ENCODE data around the gene STAT1. TPM values are rescaled to one million over a fixed set of nuclear protein-coding genes. Genes with fewer than 3 reads are reported as not detected.

STAT1 gene
- polyA plus RNA-seq, 1 donor (not counting 4 experiments of a cell fraction or from before 2014, with no cell fraction given), result 181 TPM

GRCh38 chr2:190959911-190960788 is 53.8 kb downstream of the STAT1 start:
- no peaks in the 10 kb centered on the region for H3K79me2 ChIP-seq (ENCODE audit: control insufficient read depth, insufficient read depth, low read length)
- dilution Hi-C loops (cut with MboI; ENCODE audit: extremely low pct_ligation_motif_present, low sequenced_read_pairs), result no loop called here
- H3K9ac ChIP-seq (ENCODE audit: control insufficient read depth, extremely low read depth, insufficient read depth, low read length), result no peak overlapping the region
- no peaks in the 10 kb centered on the region for H3K9me1 ChIP-seq (ENCODE audit: control insufficient read depth, extremely low read depth, insufficient read depth, low read length)
- FAIRE-seq (no peak), DNase-seq (ENCODE audit: low read depth, low spot score) (no peak)
- no peaks in the 10 kb centered on the region for H3K4me1 ChIP-seq (ENCODE audit: control insufficient read depth, extremely low read depth, insufficient read depth, low read length)
- H3K9me3 ChIP-seq (ENCODE audit: control insufficient read depth, low read depth, low read length), result no peaks in the 10 kb centered on the region
- H3K27ac ChIP-seq (ENCODE audit: control insufficient read depth, insufficient read depth, low read length), result no peak overlapping the region
- H3K27me3 ChIP-seq (ENCODE audit: control insufficient read depth, extremely low read depth, insufficient read depth, low read length), result no peaks in the 10 kb centered on the region
- H3K4me3 ChIP-seq (ENCODE audit: control insufficient read depth in 2 of 3, extremely low read depth in 1 of 3, insufficient read depth in 2 of 3, low read depth in 1 of 3, low read length in 3 of 3), result no peak overlapping the region
- no peak for TF ChIP-seq CTCF (optimal IDR thresholded peaks at IDR 0.05 in 1 of 3, IDR thresholded peaks at IDR 0.05 in 1 of 3, conservative IDR thresholded peaks at IDR 0.05 in 1 of 3; ENCODE audit: extremely low read depth in 1 of 3, insufficient read depth in 2 of 3, low read length in 3 of 3)
- TF ChIP-seq EZH2 (IDR thresholded peaks at IDR 0.05; ENCODE audit: low read length), result no peak
- no peak overlapping the region for H3K4me2 ChIP-seq (ENCODE audit: control insufficient read depth, extremely low read depth, insufficient read depth, low read depth, low read length)
- peaks cover 0 to 6% of the 10 kb centered on the region in 2 experiments for H3K36me3 ChIP-seq (ENCODE audit: control insufficient read depth in 2 of 2, extremely low read depth in 1 of 2, insufficient read depth in 2 of 2, low read length in 2 of 2)
- no peak overlapping the region for H2AFZ ChIP-seq (ENCODE audit: control insufficient read depth, low read length)
- H4K20me1 ChIP-seq (ENCODE audit: control insufficient read depth, extremely low read depth, insufficient read depth, low read length), result no peaks in the 10 kb centered on the region

- no peak for FAIRE-seq
- dilution Hi-C loops (cut with MboI; ENCODE audit: extremely low pct_ligation_motif_present, low sequenced_read_pairs), result no loop called here
- peaks cover 7% of the 10 kb centered on the region for H3K4me1 ChIP-seq (ENCODE audit: control insufficient read depth, extremely low read depth, insufficient read depth, low read length)
These were observed 60.7 kb downstream of the STAT1 start for GRCh38 chr2:190953257-190953656.

More at GRCh38 chr2:190953257-190953656, 60.7 kb downstream of the STAT1 start:
- H3K4me2 ChIP-seq (ENCODE audit: control insufficient read depth, extremely low read depth, insufficient read depth, low read depth, low read length), result no peak overlapping the region
- H3K9ac ChIP-seq (ENCODE audit: control insufficient read depth, extremely low read depth, insufficient read depth, low read length), result no peak overlapping the region
- H3K27ac ChIP-seq (ENCODE audit: control insufficient read depth, insufficient read depth, low read length), result no peak overlapping the region
- no peaks in the 10 kb centered on the region for H3K36me3 ChIP-seq (ENCODE audit: control insufficient read depth in 2 of 2, extremely low read depth in 1 of 2, insufficient read depth in 2 of 2, low read length in 2 of 2)
- no peaks in the 10 kb centered on the region for H3K9me1 ChIP-seq (ENCODE audit: control insufficient read depth, extremely low read depth, insufficient read depth, low read length)
- H2AFZ ChIP-seq (ENCODE audit: control insufficient read depth, low read length), result no peak overlapping the region
- no peaks in the 10 kb centered on the region for H4K20me1 ChIP-seq (ENCODE audit: control insufficient read depth, extremely low read depth, insufficient read depth, low read length)
- no peak overlapping the region for H3K4me3 ChIP-seq (ENCODE audit: control insufficient read depth in 2 of 3, extremely low read depth in 1 of 3, insufficient read depth in 2 of 3, low read depth in 1 of 3, low read length in 3 of 3)
- H3K79me2 ChIP-seq (ENCODE audit: control insufficient read depth, insufficient read depth, low read length), result no peaks in the 10 kb centered on the region
- no peaks in the 10 kb centered on the region for H3K9me3 ChIP-seq (ENCODE audit: control insufficient read depth, low read depth, low read length)
- no peaks in the 10 kb centered on the region for H3K27me3 ChIP-seq (ENCODE audit: control insufficient read depth, extremely low read depth, insufficient read depth, low read length)
- no peak for DNase-seq (ENCODE audit: low read depth, low spot score)
- TF ChIP-seq CTCF (optimal IDR thresholded peaks at IDR 0.05 in 1 of 3, IDR thresholded peaks at IDR 0.05 in 1 of 3, conservative IDR thresholded peaks at IDR 0.05 in 1 of 3; ENCODE audit: extremely low read depth in 1 of 3, insufficient read depth in 2 of 3, low read length in 3 of 3) (no peak), EZH2 (IDR thresholded peaks at IDR 0.05; ENCODE audit: low read length) (no peak)

Measured in keratinocyte (primary cell).